H1 (cell line): ENCODE measurements around the gene CHMP4B.

ENCODE experiments used
- EZH2 ChIP-seq: fragments of 200-600 bp; sonication (generic); IDR thresholded peaks from 2 replicates; pipeline ENCODE4 v1.7.1; 2012; ENCODE audit warnings: low read depth, mild to moderate bottlenecking, moderate library complexity, low read length, inconsistent platforms; ENCODE audit not compliant: severe bottlenecking
- HDAC2 ChIP-seq, 2 experiments: fragments of 300-600 bp in 1 of 2; sonication (generic) in 1 of 2; IDR thresholded peaks; 2 replicates each; pipeline ENCODE4 v1.6.1; 2011 to 2012; ENCODE audit warnings: low read depth in 2 of 2, low read length in 2 of 2, mild to moderate bottlenecking in 2 of 2, moderate library complexity in 2 of 2, borderline replicate concordance in 1 of 2, inconsistent platforms in 1 of 2
- RXRA ChIP-seq: IDR thresholded peaks from 2 replicates; pipeline ENCODE4 v1.6.1; 2011; ENCODE audit warnings: low read depth, mild to moderate bottlenecking, low read length, moderate library complexity; ENCODE audit not compliant: insufficient read depth
- TAF1 ChIP-seq: IDR thresholded peaks from 2 replicates; pipeline ENCODE4 v1.6.1; 2011; ENCODE audit warnings: mild to moderate bottlenecking, low read depth, low read length
- TBP ChIP-seq: IDR thresholded peaks from 2 replicates; pipeline ENCODE4 v1.6.1; 2011; ENCODE audit warnings: low read depth, low read length, improper control_type of control experiment

DNA sequence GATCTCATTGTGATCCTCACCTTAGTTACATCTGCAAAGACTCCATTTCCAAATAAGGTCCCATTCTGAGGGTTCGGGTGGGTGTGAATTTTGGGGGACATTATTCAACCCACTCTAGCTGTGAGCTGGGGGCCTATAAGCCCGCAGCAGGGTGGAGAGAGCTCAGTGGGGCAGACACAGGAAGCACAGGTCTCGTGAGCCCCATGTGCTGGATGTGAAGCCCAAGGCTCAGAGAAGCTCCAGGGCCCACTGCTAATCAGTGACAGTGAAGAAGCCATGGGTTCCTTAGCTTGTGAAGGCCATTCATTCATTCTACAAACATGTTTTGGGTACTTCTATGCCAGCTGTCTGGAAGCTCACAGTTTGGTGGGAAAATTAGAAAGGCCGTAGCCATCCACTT lies 47.5 kb downstream of the CHMP4B start:
- no peak for TF ChIP-seq RXRA
- no peak for TF ChIP-seq TAF1
- TF ChIP-seq EZH2: no peak
- TF ChIP-seq HDAC2 (IDR thresholded peaks at IDR 0.05; ENCODE audit: borderline replicate concordance in 1 of 2, low read depth in 2 of 2, low read length in 2 of 2): no peak
- TF ChIP-seq TBP: no peak
